ENCODE data around the gene GIPC1. TPM values are rescaled to one million over a fixed set of nuclear protein-coding genes. Genes with fewer than 3 reads are reported as not detected.

Gene GIPC1
- total and polyA plus RNA-seq, 2 of the 4 experiments (the other 2 are of a cell fraction) = 74.2 to 133 TPM

DNA sequence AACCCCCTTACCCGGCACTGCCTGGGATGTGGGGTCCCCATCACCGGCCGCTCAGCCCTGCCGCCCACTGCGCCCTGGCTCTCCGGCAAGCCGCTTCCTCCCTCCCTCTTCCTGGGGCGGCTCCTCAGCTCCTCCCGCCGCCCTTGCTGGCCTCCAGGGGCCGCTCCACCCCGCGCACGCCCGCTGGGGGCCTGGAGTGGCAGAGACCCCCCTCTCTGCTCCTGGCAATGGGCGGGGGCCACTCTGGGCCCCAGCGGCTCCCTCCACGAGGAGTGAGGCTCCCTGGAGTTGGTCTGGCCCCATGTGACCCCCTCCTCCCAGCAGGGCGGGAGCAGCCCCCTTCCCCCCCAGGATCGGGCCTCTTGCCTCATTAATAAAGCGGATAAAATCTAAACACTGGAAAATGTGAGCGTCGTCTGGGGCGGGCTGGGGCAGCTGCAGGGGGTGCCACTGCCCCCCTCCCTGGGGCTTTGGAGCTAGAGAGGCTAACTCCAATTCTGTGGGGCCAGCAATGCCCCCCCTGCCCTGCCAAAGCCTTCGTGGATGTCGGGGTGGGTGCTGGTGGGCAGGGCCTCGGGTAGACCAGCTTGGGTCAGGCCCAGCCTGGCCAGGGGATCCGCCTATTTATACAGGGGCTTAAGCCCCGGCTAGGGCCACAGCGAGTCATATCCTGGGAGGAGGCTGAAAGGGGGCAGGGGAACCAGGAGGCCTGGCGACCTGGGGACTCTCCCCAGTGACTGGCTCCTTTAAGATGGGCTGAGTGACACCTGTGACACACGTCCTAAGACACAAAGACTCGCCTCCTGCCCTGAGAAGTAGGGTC, 20.5 kb downstream of the GIPC1 start, which contains the start of gene PTGER1:
Gene PTGER1, minus strand, starts transcription at position 104 of the 823 bp plus-strand sequence. CDS start 1,034 bp downstream, outside the sequence.
- peaks cover 18% of the 10 kb centered on the region for H4K20me1 ChIP-seq (ENCODE audit: insufficient read depth, low read length)
- no peak within 1 kb of the TSS for H3K18ac ChIP-seq (ENCODE audit: low read depth, low read length)
- peak within 1 kb of the TSS; percentile 97 for H2AK5ac ChIP-seq (ENCODE audit: low read depth, low read length)
- H3K14ac ChIP-seq (replicated peaks; ENCODE audit: low read depth, low read length) = peak within 1 kb of the TSS; percentile 79
- H4K91ac ChIP-seq (ENCODE audit: insufficient read depth, low read depth, low read length) = peak within 1 kb of the TSS; percentile 92
- H3K4ac ChIP-seq (ENCODE audit: low read depth, low read length) = peak within 1 kb of the TSS; percentile 92
- peak within 1 kb of the TSS; percentile 59 to 88; a peak in 3 of 4 replicates for H4K8ac ChIP-seq (ENCODE audit: low read depth in 2 of 2, low read length in 2 of 2)
- H3K27me3 ChIP-seq (ENCODE audit: control insufficient read depth, insufficient read depth, low read length) = no peaks in the 10 kb centered on the region
- WGBS, 2 experiments (ENCODE audit: extremely low coverage in 2 of 2, insufficient read length in 1 of 2) = 15% methylated on average over 8 of the region's 33 CpGs; no CpG with 5 or more reads in 1 of the 2 experiments
- dilution Hi-C loops (cut with HindIII; ENCODE audit: low sequenced_read_pairs, unreplicated experiment) (no loop called here), intact Hi-C loops (cut with micrococcal nuclease) (loop anchor here (5.0 kb wide), 1 partner anchor 338 kb away; the partner anchor contains the start of gene ASF1B), in situ Hi-C loops (cut with MboI; ENCODE audit: low sequenced_read_pairs) (loop anchor here (10.0 kb wide), 1 partner anchor 591 kb away; no protein-coding TSS in a partner anchor)
- no peak within 1 kb of the TSS; the same call in 1 of the 2 replicates for H3K56ac ChIP-seq (ENCODE audit: extremely low read depth, insufficient read depth, low read length)
- no TSS peak for BruUV-seq (replicated peaks)
- H2AK9ac ChIP-seq (replicated peaks; ENCODE audit: low read depth, low read length, poor library complexity) = peak within 1 kb of the TSS; percentile 95
- DNase-seq (peak; percentile 35), ATAC-seq (ENCODE audit: low read depth) (peak; percentile 47)
- H2BK5ac ChIP-seq (ENCODE audit: low read depth, low read length, poor library complexity, severe bottlenecking) = peak within 1 kb of the TSS; percentile 10
- H3K4me2 ChIP-seq (ENCODE audit: low read depth, low read length) = peak within 1 kb of the TSS; percentile 50
- no peaks in the 10 kb centered on the region for H3K9me3 ChIP-seq (ENCODE audit: control insufficient read depth, insufficient read depth, low read length)
- 0 out of 3 replicates have a peak within 1 kb of the TSS, but pooled peaks have one; percentile 54 for H2BK15ac ChIP-seq (ENCODE audit: low read depth, low read length)
- 0 out of 2 replicates have a peak, but pooled peaks cover 6% of the 10 kb centered on the region for H3K9me1 ChIP-seq (ENCODE audit: insufficient read depth, low read length)
- no peak for TF ChIP-seq MAFK (IDR thresholded peaks at IDR 0.05; ENCODE audit: low read depth, low read length)
- no peak for TF ChIP-seq FOS (IDR thresholded peaks at IDR 0.05; ENCODE audit: low read depth, low read length)
- no peak for TF ChIP-seq SMC3 (IDR thresholded peaks at IDR 0.05; ENCODE audit: low read depth, low read length)
- TF ChIP-seq RAD21 (IDR thresholded peaks at IDR 0.05; ENCODE audit: low read length) = 0 out of 2 replicates have a peak, but pooled peaks have one; percentile 11
- no peak for TF ChIP-seq CEBPB (IDR thresholded peaks at IDR 0.05; ENCODE audit: low read depth, low read length)
- no peak for TF ChIP-seq POLR2A (IDR thresholded peaks at IDR 0.05; ENCODE audit: low read depth, low read length)
- TF ChIP-seq NFE2L2 (IDR thresholded peaks at IDR 0.05; ENCODE audit: low read depth, low read length) = no peak
- no peak for TF ChIP-seq CHD1 (IDR thresholded peaks at IDR 0.05; ENCODE audit: low read depth, low read length)
- TF ChIP-seq RCOR1 (IDR thresholded peaks at IDR 0.05; ENCODE audit: insufficient replicate concordance, low read length) = no peak
- TF ChIP-seq MAZ (IDR thresholded peaks at IDR 0.05; ENCODE audit: borderline replicate concordance, low read depth, low read length) = peak; percentile 56; the same call in 1 of the 2 replicates
- TF ChIP-seq RFX5 (IDR thresholded peaks at IDR 0.05; ENCODE audit: low read depth, low read length) = no peak
- TF ChIP-seq, protein P1, sequence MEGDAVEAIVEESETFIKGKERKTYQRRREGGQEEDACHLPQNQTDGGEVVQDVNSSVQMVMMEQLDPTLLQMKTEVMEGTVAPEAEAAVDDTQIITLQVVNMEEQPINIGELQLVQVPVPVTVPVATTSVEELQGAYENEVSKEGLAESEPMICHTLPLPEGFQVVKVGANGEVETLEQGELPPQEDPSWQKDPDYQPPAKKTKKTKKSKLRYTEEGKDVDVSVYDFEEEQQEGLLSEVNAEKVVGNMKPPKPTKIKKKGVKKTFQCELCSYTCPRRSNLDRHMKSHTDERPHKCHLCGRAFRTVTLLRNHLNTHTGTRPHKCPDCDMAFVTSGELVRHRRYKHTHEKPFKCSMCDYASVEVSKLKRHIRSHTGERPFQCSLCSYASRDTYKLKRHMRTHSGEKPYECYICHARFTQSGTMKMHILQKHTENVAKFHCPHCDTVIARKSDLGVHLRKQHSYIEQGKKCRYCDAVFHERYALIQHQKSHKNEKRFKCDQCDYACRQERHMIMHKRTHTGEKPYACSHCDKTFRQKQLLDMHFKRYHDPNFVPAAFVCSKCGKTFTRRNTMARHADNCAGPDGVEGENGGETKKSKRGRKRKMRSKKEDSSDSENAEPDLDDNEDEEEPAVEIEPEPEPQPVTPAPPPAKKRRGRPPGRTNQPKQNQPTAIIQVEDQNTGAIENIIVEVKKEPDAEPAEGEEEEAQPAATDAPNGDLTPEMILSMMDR (conservative IDR thresholded peaks at IDR 0.05; ENCODE audit: low read depth, low read length) = peak; percentile 45
- no peak for TF ChIP-seq MXI1 (IDR thresholded peaks at IDR 0.05; ENCODE audit: borderline replicate concordance, low read depth, low read length)
- H3K4me3 ChIP-seq (ENCODE audit: insufficient read depth, low read depth, low read length) = peak within 1 kb of the TSS; percentile 7; the same call in 1 of the 2 replicates
- peak within 1 kb of the TSS; percentile 87 for H3K23ac ChIP-seq (ENCODE audit: low read depth, low read length)
- H4K5ac ChIP-seq (ENCODE audit: low read depth, low read length) = peak within 1 kb of the TSS; percentile 15; the same call in 1 of the 2 replicates
- H3K36me3 ChIP-seq (ENCODE audit: control insufficient read depth, insufficient read depth, low read length) = peaks cover 20% of the 10 kb centered on the region; the same call in 1 of the 2 replicates
- H3K9ac ChIP-seq (ENCODE audit: low read depth, low read length) = peak within 1 kb of the TSS; percentile 19; the same call in 1 of the 2 replicates
- H2AFZ ChIP-seq (replicated peaks; ENCODE audit: low read length, poor library complexity) = peak within 1 kb of the TSS; percentile 85
- POLR2A ChIA-PET (ENCODE audit: unreplicated experiment) = no interaction called here
- H2BK120ac ChIP-seq (ENCODE audit: low read depth, low read length) = peak within 1 kb of the TSS; percentile 48
- peaks cover 34% of the 10 kb centered on the region for H3K4me1 ChIP-seq (ENCODE audit: control insufficient read depth, insufficient read depth, low read length)
- peaks cover 0 to 27% of the 10 kb centered on the region in 2 experiments; a peak in 3 of 4 replicates for H3K79me1 ChIP-seq (ENCODE audit: low read depth in 1 of 2, low read length in 2 of 2)
- H2BK20ac ChIP-seq (ENCODE audit: low read depth, low read length) = peak within 1 kb of the TSS; percentile 3; the same call in 1 of the 2 replicates
- peak within 1 kb of the TSS; percentile 17 for H3K27ac ChIP-seq (ENCODE audit: insufficient read depth, low read length)
- CTCF ChIA-PET = interaction anchor here (0.8 kb wide), 1 partner anchor 39 kb away, joined by 3 read pairs; no protein-coding TSS in a partner anchor
